GM12873 (cell line): Measurements from ENCODE around the gene CATSPERZ.

Experiments
- CTCF ChIP-seq: IDR thresholded peaks from 2 replicates; pipeline ENCODE4 v1.5.1; 2012; ENCODE audit warnings: low read depth, mild to moderate bottlenecking, moderate library complexity, low read length, control low read depth; ENCODE audit not compliant: insufficient read depth; ENCODE audit errors: missing control alignments

Gene CATSPERZ

GRCh38 chr11:64266339-64266738 lies 33.8 kb upstream of the CATSPERZ start:
- no peak for TF ChIP-seq CTCF

GRCh38 chr11:64267207-64267945 lies 32.8 kb upstream of the CATSPERZ start:
- no peak for TF ChIP-seq CTCF

- no peak for TF ChIP-seq CTCF
Observed at GRCh38 chr11:64268025-64268892, 31.9 kb upstream of the CATSPERZ start.

- TF ChIP-seq CTCF, result no peak
Observed at GRCh38 chr11:64268893-64269539, 31.1 kb upstream of the CATSPERZ start.

GRCh38 chr11:64269540-64270220 lies 30.5 kb upstream of the CATSPERZ start:
- TF ChIP-seq CTCF, result no peak

GRCh38 chr11:64275031-64275800 lies 24.9 kb upstream of the CATSPERZ start:
- TF ChIP-seq CTCF, result no peak
